ENCODE results near the gene SCTR.

DNA sequence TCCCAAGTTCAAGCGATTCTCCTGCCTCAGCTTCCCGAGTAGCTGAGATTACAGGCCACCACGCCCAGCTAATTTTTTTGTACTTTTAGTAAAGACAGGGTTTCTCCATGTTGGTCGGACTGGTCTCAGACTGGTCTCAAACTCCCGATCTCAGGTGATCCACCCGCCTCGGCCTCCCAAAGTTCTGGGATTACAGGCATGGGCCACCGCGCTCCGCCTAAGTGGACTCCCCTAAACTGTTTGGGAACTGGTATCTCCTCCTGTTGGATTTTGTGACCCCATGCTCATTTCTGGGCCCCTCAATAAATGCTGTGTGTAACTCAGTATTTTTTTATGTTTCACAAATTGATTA is 5.2 kb downstream of the SCTR start:
- TF ChIP-seq, protein P1, sequence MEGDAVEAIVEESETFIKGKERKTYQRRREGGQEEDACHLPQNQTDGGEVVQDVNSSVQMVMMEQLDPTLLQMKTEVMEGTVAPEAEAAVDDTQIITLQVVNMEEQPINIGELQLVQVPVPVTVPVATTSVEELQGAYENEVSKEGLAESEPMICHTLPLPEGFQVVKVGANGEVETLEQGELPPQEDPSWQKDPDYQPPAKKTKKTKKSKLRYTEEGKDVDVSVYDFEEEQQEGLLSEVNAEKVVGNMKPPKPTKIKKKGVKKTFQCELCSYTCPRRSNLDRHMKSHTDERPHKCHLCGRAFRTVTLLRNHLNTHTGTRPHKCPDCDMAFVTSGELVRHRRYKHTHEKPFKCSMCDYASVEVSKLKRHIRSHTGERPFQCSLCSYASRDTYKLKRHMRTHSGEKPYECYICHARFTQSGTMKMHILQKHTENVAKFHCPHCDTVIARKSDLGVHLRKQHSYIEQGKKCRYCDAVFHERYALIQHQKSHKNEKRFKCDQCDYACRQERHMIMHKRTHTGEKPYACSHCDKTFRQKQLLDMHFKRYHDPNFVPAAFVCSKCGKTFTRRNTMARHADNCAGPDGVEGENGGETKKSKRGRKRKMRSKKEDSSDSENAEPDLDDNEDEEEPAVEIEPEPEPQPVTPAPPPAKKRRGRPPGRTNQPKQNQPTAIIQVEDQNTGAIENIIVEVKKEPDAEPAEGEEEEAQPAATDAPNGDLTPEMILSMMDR (IDR thresholded peaks at IDR 0.05; ENCODE audit: low read depth, low read length): no peak
- no peak for TF ChIP-seq EZH2phosphoT487 (IDR thresholded peaks at IDR 0.05; ENCODE audit: low read depth)
